SIG-M5 treated with dmso at 0.1 percent for 504 hours (cell line): ENCODE results near the gene ZNF593.

ENCODE experiments used
- DNase-seq: peaks from one replicate; lab custom pipeline; 2025; ENCODE audit not compliant: unreplicated experiment; lab: John Stamatoyannopoulos, UW

The ZNF593 gene

DNA sequence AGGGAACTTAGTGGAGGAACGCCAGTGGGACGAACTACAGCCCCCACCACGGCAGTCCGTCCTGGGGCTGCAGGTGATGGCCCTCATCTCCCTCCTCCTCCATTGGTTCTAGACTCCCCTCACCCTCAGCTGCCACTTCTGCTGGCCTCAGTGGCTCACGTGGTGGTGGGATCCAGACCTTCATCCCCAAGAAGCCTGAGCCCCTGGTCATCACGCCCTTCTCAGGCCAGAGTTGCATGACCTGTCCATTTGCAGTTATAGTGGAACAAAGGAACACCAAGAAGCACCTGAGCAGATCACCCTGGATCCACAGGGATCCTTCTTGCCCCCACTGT lies 23.8 kb upstream of the ZNF593 start:
- DNase-seq = no peak

DNA sequence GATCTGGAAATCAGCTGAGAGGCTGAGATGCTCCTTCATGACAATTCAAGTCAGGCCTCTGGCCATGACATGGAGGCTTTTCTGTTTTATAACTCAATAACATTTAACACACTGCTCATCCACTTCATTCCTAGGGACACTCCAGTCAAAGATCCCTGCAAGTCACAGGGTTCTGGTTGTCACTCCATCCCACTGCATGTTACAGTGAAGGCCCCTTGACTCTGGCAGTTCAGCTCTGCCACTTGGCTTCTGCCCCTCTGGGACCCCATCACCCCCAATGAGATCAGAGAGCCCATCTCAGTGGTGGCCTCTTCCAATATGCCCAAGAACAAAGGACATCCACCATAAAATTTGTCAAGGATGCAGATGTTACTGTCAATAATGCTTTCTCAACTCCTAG lies 20.8 kb upstream of the ZNF593 start:
- no peak for DNase-seq

DNA sequence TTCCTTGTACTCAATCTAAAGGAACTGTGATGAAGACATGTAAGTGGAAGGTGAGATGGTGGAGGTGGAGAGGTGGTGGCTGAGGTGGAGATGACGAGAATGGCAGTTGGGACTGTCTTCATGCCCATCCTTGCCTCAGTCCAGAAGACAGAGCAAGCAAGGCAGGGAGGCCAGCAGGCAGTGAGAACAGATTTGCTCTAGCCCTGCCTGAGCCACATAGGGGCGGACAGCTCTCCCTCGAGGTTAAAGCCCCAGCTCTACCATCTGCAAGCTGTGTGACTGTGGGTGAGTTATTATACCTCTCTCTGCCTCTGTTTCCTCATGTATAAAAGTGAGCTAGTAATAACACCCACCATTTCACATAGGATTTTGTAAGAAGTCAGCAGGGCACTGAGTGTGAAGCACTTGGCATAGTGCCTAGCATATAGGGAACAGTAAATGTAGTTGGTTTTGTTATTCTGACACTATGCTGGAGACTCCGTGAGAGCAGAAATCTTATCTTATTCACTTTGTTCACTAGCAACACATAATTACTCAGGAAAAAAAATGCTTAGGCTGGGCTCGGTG lies 15.7 kb upstream of the ZNF593 start:
- no peak for DNase-seq

DNA sequence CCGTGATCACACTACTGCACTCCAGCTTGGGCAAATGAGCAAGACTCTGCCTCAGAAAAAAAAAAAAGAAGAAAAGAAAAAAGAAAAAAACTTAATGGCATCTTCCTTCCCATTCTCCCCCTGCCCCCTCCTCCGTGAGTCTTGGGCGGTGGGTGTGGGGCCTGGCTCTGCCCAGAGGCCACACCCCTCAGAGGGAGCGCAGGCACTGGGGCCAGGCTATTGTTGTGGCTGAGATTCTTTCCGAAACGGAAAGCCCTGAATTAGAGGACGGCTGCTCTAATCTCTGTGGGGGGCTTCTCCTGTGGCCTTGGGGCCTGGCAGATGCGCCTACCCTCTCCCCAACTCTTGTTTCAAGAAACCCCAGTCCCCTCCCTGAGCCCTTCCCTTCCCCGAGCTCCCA lies 15.0 kb upstream of the ZNF593 start:
- no peak for DNase-seq

DNA sequence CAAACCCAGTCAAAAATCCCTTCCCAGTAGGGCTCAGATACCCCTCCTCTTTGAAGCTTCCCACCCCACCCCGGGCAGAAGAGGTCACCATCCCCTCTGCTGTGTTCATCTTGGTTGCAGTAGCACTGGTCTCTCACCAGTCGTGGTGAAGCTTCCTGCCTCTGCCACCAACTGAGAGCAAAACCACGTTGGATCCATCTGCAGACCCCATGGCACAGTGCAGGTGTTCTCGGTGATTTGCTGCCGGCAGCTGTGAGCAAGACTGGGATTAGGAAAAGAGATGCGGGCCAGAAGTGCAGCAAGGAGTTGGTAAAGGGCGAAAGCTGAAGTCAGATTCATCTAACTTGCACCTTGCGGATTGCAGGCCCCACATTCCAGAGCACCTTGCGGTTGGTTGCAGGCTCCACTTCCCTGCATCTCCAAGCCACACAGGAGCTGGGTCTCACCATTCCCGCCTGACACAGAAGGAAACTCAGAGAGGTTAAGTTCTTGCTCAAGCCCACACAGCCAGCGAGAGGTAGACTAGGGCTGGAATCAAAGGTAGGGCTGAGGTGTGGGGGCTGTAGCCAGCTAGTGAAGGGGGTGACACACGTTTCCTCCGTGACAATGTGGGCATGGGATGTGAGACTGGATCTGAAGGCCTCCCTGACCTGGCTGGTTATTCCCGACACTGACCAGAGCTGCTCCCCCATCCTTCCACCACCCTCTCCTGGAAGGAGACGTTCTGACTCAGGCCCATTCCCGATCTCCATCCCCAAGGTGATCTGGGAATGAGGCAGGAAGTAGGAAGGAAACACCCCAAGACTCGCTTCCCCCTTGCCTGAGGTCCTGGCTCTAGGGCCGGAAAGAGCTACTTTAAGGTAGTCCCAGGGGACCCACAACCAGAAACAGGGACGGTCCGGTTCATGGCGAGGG lies 14.1 kb upstream of the ZNF593 start:
- no peak for DNase-seq

DNA sequence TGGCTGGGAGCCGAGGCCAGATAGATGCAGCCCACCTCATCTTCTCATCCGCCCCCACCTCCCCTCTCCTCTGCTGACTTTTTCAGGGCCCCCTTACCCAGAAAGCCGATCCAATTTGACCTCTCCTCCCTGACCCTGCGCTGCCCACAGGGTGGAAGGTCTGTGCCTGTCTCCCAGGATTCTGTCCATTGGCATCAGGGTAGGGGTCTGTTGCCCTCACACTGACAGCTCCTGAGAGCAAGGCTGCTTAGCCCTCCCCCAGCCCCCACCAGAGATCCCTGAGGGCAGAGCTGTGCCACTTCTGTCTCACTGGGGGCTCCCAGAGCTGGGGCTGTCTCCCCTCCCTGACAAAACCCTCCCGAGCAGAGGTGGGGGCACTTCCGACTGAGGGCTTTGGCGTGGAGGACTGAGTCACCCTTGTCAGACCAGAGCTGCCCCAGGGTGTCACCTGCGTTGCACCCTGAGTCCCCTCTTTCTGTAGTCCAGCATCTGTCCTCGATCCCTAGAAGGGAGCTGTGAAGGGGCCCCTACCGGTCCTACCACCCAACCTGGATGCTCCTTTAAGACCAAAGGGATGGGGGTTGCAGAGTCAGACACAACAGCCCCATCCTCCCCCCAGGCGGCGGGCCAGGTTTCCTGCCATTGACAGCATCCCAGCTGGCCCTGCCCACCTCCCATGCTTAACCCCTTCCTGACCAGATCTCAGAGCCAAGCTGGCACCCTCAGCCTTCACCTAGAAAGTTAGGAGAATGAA lies 13.2 kb upstream of the ZNF593 start:
- DNase-seq = no peak

DNA sequence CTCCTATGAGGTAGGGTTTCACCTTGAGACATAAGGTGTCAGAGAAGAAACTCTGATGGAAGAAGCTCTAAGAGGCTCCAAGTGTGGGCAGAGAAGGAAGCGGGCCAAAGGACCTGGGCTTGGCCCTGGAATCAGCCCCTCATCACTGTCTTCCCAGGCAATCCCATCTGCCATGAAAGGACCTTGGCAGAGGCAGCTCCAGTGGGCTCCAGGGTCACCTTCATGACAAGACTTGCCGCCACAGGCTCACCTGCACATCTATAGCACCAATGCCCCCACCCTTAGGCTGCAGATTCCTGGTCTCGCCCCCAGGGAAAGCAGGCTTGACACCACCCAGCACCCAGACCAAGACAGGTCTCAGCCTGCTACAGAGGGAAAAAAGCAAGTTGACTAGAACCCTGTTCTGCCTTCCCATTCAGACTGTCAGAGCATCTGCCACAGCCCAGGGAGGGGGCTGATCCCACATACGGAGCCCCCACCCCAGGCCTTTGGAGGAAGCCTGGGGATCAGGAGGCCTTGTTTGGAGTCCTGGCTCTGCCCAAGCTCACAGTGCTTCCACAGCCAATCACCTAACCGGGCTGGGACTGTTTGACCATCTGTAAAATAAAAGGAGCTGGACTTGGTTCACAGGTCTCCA lies 11.3 kb upstream of the ZNF593 start:
- no peak for DNase-seq

DNA sequence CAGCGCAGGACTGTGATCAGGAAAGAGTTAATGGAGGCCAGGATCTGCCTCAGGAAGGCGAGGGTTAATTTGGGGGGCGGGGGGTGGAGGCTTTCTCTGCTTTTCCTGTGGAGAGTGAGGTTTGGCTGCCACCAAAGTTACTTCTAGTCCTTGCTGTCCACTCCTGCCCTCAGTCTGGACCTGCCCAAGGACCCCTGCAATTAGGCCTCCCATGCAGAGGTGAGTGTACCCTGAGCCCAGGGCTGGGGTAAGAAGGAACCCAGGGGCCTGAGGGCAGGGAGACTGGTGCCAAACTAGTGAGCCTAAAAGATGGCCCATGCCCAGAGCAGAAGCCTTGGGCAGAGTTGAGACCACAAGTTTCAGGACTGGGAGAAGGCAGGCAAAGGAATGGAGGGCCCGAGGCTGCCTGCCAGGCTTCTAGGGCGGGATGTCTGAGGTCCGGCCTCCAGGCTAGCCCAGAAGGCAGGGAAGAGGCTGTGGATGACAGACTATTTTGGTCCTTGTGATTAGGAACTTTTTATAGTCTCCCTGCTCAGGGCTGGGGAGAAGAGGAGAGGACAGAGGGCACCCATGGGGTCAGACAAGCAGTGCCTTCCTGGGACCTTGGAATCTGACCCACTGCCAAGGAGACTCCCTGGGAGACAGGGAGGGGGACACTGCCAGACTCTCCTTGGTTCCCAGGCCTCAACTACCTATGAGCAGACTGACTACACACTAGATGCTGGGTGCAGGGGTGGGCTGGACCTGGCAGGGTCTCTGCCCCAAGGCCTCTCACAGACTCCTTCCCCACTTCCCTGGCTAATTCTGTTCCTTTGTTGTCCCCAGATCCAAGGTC lies 10.6 kb upstream of the ZNF593 start, which contains the start of gene FAM110D:
Gene FAM110D (plus strand): TSS at position 172 of the 835 bp plus-strand sequence. CDS start 2,213 bp downstream, outside the sequence.
- DNase-seq = no peak

DNA sequence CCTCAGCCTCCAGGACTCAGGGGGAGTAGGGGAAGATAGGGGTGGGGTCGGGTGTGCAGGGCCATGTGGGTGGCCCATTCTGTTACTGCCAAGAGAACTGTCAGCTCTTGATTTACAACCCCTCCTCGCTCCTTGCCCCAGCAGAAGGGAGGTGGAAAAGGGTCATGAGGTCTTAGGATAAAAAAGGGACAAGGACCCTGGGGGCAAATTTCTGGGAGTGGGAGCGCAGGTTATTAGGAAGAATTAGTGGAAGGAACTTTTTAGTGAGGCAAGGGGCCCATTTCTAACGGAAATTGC lies 10.0 kb upstream of the ZNF593 start:
- no peak for DNase-seq

DNA sequence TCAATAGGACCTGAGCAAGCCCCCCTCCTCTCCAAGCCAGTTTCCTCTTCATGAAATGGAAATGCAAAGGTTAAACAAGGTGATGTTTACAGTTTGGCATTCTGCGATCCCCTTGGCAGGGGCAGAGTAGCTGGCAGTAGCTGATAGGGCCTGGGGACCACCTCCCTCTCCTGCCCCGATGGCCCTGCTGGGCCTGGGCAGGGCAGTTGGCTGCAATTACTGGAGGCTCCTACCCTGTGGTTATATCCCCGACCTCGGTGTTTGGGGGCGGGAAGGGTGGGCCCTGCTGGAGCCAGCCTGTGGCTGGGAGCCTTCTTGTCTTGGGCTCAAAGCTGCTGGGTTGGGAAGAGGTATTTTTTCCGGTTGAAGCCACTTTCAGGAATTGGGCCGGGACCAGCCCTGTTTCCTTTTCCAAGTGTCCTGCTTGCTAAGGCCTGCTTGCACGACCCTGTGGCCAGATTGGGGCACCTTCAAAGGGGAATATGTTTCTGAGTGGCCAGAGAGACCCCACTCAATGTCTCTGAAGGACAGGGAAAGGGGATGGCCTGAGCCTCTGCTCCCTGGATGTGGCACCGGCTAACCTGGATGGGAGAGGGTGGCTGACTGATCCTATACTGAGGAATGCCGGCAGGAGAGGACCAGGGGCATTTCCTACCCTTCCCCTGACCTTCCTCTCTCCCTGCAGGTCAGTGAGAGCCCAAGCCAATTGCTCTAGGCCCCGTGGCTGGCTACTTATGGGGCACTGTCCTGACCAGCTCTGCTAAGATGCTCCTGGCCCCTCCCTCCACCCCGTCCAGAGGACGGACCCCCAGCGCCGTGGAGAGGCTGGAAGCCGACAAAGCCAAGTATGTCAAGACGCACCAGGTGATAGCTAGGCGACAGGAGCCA lies 8.9 kb upstream of the ZNF593 start:
- DNase-seq = no peak

DNA sequence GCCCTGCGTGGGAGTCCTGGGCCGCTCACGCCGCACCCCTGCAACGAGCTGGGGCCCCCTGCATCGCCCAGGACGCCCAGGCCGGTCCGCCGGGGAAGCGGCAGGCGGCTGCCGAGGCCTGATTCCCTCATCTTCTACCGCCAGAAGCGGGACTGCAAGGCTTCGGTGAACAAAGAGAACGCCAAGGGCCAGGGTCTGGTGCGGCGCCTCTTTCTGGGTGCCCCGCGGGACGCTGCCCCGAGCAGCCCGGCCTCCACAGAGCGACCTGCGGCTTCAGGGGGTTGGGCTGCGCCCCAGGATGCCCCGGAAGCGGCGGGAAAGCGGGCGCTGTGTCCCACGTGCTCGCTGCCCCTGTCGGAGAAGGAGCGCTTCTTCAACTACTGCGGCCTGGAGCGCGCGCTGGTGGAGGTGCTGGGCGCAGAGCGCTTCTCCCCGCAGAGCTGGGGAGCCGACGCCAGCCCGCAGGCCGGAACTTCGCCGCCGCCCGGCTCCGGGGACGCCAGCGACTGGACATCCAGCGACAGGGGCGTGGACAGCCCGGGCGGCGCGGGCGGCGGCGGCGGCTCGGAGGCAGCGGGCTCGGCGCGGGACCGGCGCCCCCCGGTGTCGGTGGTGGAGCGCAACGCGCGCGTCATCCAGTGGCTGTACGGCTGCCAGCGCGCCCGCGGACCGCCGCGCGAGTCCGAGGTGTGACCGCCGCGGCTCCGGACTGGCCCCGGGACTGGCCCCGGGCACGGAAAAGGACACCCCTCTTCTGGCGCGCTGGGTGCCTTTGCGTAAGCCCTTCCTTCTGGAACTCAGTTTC lies 8.1 kb upstream of the ZNF593 start:
- peak; percentile 30 for DNase-seq

DNA sequence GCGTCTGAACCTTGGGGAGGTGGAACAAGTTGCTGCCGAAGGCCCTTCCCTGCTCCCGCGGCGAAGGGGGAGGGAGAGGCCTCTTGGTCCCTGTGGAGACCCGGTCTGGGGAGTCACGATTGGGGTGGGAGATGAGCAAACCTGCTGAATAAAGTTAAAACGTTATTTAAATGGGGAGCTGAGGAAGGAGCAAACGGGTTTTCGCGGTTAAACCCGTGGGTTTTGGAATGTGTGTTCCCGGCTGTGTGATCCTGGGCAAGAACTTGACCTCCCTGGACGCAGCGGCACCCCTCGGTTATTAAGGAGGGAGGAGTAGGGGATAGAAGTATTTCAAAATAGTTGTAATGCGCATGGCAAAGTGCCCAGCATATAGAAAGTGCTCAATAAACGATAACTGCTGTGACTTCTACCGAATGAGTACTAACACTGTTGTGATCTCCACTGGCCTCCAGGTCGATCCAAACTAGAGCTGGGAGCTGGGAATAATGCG lies 7.4 kb upstream of the ZNF593 start:
- no peak for DNase-seq

DNA sequence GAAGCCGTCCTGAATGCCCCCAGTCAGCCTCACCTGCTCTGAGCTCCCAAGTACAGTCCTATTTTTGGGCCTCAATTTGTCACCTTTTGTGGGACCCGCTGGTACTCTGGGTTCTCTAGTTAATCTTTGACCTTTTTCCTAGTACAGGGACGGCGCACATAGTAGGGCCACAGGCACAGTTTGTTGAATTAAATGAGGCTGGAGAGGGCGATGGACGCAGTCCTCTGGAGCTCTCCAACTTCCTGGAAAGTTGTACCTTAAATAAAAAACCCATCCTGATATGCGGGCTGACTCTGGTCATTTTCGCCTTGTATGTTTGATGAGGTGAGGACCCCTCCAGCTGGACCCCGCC lies 6.0 kb upstream of the ZNF593 start:
- DNase-seq = no peak

DNA sequence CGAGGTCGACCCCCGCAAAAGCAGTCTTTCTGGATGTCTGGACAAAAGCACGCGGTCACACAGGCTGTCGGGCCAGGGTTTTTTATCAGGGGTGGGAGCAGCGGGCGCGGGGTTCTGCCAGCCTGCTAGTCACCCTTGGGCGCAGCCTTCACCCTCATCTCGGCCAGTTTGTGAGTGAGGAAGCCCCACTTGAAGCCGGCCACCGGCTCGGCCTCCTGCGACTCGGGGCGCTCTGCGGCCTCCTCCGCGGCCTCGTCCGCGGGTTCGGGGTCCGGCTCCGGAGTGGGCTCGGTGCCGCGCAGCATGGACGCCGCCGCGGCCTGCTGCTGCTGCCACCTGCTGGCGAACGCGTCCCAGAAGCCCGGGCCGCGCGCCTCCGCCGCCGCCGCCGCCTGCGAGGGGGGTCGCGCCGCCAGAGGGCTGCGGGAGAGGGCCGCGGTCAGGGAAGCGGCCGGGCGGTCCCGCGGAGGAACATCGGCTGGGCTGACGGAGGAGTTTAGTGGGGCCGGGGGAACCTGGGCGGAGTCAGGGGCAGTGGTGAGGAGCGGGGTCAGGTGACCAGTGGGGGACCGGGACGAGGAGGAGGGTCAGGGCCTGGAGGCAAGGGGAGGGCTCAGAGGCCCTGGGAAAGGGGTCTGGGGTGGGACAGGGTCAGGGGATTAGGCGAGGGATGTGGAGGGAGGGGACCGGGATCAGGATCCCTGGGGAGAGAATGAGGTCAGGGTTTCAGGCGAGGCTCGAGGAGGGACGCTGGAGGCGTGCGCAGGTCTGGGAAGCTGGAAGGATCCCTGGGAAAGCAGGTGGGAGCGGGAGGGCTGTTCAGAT lies 5.5 kb upstream of the ZNF593 start:
- no peak for DNase-seq

DNA sequence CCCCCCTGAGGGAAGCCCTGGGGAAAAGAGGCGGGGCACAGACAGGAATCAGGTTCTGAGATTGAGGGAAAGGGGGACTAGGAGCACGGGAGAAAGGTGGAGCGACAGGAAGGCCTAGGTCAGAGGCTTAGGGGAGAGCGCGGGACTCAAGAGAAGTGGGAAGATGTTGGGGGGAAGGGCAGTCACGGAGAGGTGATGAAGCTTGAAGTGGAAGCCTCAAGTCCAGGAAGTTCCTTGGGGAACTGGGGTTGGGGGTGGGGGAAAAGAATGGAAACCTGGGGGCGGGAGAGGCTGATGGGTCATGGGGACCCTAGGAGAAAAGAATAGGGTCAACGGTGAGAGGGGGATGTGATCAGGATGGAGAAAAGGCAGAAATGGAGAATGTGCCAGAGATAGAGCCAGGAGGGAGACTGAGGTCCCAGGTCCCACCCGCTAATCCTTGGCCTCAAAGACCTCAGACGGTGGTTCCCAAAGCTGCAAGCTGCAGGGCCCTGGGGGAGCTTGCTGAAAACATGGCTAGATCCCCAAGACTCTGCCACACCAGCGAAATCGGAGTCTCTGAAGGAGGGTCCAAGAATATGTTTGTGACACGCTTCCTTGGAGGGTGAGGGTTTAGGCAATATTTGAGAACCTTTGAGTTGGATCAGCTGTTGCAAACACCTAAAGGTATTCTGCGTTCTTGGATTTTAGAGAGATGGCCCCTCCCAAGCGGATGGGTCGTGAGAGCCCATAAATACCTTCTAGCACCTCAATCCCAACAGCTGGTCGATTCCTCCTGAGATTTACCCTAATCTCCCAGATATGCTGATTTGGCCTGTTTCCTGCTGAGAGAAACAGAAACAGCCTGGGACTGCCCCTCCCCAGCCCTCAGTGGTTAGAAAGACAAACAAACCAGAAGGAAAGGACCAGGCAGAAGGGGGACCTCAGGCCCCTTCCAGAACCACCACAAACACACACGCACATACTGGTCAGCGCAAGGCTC lies 4.6 kb upstream of the ZNF593 start:
- DNase-seq = no peak

DNA sequence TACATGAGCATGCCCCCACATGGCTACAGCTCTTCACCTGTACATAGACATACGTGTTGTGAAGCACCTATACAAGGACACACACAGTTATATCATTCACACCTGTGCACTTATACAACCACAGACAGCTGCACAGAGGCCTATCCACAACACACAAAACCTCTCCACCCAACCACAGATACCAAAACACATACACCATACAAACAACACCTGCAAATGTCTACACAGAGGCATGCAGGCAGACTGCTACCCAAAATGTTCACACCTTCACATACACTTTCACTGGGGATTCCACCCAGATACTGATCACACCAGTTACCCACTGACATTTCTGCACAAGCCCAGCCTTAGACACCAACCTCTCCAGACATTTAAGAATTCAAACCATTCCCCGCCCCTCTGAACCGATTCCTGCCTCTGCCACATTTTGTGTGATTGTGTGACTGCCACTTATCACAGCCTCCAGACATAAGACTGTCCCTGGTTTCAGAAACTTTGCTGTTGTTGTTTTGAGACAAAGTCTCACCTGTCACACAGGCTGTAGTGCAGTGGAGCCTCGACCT lies 2.9 kb upstream of the ZNF593 start:
- DNase-seq = no peak
